ENCODE results near the gene GH1.
"Not testable (repeated sequence)": the region's sequence is repeated elsewhere in the genome, so short reads cannot be mapped to it uniquely, and the experiment has no call there.

The GH1 gene

DNA sequence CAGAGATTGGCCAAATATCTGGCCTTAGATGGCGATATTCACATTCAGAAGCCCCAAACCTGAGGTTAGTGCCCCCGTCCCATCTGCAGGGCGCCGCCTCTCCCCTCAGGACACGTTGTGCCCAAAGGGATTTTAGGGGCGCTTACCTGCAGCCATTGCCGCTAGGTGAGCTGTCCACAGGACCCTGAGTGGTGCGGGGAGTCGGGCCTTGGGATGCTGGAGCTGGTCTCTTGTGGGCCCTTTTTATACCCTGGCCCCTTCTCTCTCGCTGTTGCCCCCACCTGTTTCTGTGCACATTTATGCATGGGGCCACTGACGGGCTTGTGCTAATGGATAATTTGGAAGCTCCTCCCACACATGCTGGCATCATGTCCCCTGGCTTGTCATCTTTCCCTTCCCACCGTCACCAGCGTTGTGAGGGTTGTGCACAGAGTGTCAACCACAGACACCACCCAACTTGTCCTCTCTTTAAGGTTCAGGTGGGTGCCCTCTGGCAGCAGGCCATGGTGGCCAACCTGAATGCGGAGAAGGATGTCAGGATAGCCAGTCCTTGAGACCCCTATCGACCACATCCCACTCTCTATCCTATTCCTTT, 7.5 kb downstream of the GH1 start, which contains the start of gene CSHL1:
CSHL1 (minus strand) TSS at position 218 of the 595 bp plus-strand sequence; CDS start at position 156, 62 bp downstream.
- no peaks in the 10 kb centered on the region for H3K36me3 ChIP-seq (ENCODE audit: insufficient read depth, insufficient read length, low read length)
- TF ChIP-seq SUZ12 (IDR thresholded peaks at IDR 0.05; ENCODE audit: extremely low read depth, insufficient read depth, insufficient read length) = no peak
- TF ChIP-seq YY1 (IDR thresholded peaks at IDR 0.05; ENCODE audit: insufficient read depth, insufficient read length) = no peak
- TF ChIP-seq ZNF274 (IDR thresholded peaks at IDR 0.05; ENCODE audit: low read depth, low read length) = no peak
- no peak within 1 kb of the TSS for H3K4me3 ChIP-seq (ENCODE audit: insufficient read length, low read depth)

DNA sequence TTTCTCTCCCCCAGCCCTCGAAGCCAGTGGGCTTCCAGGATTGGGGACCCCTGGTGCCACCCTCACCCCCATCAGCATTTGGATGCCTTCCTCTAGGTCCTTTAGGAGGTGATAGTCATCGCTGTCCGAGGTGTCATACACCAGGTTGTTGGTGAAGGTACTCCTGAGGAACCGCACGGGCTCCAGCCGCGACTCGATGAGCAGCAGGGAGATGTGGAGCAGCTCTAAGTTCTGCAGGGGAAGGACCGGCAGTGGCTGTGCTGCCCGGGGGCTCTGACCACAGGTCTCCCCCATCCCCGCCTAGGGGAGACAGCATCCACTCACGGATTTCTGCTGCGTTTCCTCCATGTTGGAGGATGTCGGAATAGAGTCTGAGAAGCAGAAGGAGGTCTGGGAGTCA, 8.5 kb downstream of the GH1 start:
- Histone ChIP-seq H3K9me3 (ENCODE audit: insufficient read depth, low read length) (no peaks in the 10 kb centered on the region), H3K4me1 (ENCODE audit: insufficient read depth, insufficient read length) (peaks cover 3% of the 10 kb centered on the region), H3K9ac (ENCODE audit: insufficient read length, low read depth) (no peak overlapping the region), H3K27me3 (ENCODE audit: insufficient read depth, insufficient read length) (no peaks in the 10 kb centered on the region), H3K36me3 (ENCODE audit: insufficient read depth, insufficient read length, low read length) (no peaks in the 10 kb centered on the region), H3K4me3 (ENCODE audit: insufficient read length, low read depth) (no peak overlapping the region)
- DNase-seq (ENCODE audit: low read depth, low spot score) = no peak
- no peak for TF ChIP-seq SUZ12 (IDR thresholded peaks at IDR 0.05; ENCODE audit: extremely low read depth, insufficient read depth, insufficient read length)
- TF ChIP-seq YY1 (IDR thresholded peaks at IDR 0.05; ENCODE audit: insufficient read depth, insufficient read length) = no peak
- no peak for TF ChIP-seq ZNF274 (IDR thresholded peaks at IDR 0.05; ENCODE audit: low read depth, low read length)

More for the DNA sequence above, 7.5 kb downstream of the GH1 start, which contains the start of gene CSHL1:
- H3K9ac ChIP-seq (ENCODE audit: insufficient read length, low read depth) = no peak within 1 kb of the TSS
- peaks cover 3% of the 10 kb centered on the region for H3K4me1 ChIP-seq (ENCODE audit: insufficient read depth, insufficient read length)
- no peak for DNase-seq (ENCODE audit: low read depth, low spot score)
- no peaks in the 10 kb centered on the region for H3K9me3 ChIP-seq (ENCODE audit: insufficient read depth, low read length)
- no peaks in the 10 kb centered on the region for H3K27me3 ChIP-seq (ENCODE audit: insufficient read depth, insufficient read length)

DNA sequence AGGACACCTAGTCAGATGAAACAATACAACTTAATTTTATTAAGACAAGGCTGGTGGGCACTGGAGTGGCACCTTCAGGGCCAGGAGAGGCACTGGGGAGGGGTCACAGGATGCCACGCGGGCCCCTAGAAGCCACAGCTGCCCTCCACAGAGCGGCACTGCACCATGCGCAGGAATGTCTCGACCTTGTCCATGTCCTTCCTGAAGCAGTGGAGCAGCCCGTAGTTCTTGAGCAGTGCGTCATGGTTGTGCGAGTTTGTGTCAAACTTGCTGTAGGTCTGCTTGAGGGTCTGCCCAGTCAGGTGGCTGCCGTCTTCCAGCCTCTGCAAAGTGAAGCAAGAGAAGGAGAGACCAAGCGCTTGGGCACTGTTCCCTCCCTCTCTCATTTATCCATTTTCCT, 9.1 kb downstream of the GH1 start:
- H3K27me3 ChIP-seq (ENCODE audit: insufficient read depth, insufficient read length); H3K9ac ChIP-seq (ENCODE audit: insufficient read length, low read depth); DNase-seq (ENCODE audit: low read depth, low spot score); H3K4me1 ChIP-seq (ENCODE audit: insufficient read depth, insufficient read length); H3K36me3 ChIP-seq (ENCODE audit: insufficient read depth, insufficient read length, low read length); H3K4me3 ChIP-seq (ENCODE audit: insufficient read length, low read depth); H3K9me3 ChIP-seq (ENCODE audit: insufficient read depth, low read length): not testable (repeated sequence)

DNA sequence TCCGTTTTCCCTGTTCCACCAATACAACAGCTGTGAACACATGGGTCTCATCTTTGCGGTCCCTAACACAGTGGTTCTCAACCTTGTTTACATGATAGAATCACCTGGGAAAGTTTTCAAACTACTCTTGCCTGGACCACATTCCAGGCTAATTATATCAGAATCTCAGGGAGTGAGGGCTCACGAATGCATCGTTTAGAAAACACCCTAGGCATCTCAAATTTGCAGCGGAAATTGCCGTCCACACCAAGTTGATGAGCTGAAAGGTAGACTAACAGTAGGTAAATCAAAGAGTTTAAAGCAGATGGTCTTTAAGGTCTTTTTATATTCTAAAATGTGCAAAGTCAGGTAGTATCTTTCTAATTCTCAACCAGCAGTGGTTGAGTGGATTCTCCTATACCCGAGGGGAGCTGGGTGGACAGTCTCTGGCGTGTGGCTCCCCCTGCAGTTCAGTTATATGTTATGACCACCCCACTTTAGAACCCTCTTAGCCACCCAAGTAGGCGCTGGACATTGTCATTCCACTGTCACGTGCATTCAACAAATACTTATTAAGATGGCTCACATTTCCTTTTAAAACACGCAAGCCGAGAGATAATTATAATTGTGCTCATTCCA, 11.4 kb downstream of the GH1 start:
- H3K9ac ChIP-seq (ENCODE audit: insufficient read length, low read depth); H3K4me1 ChIP-seq (ENCODE audit: insufficient read depth, insufficient read length); DNase-seq (ENCODE audit: low read depth, low spot score); H3K27me3 ChIP-seq (ENCODE audit: insufficient read depth, insufficient read length); H3K36me3 ChIP-seq (ENCODE audit: insufficient read depth, insufficient read length, low read length); H3K4me3 ChIP-seq (ENCODE audit: insufficient read length, low read depth); H3K9me3 ChIP-seq (ENCODE audit: insufficient read depth, low read length): not testable (repeated sequence)

DNA sequence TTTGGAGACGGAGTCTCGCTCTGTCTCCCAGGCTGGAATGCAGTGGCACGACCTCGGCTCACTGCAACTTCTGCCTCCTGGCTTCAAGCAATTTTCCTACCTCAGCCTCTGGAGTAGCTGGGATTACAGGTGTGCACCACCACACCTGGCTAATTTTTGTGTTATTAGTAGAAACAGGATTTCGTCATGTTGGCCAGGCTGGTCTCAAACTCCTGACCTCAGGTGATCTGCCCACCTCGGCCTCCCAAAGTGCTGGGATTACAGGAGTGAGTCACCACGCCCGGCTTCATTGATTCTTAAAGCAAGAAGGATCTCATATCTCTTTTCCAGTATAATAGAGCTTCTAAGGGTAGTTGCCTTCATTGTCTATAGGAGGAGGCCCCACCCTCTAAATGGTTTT, 13.8 kb downstream of the GH1 start:
- H3K27me3 ChIP-seq (ENCODE audit: insufficient read depth, insufficient read length); H3K9ac ChIP-seq (ENCODE audit: insufficient read length, low read depth); DNase-seq (ENCODE audit: low read depth, low spot score); H3K36me3 ChIP-seq (ENCODE audit: insufficient read depth, insufficient read length, low read length); H3K4me1 ChIP-seq (ENCODE audit: insufficient read depth, insufficient read length); H3K9me3 ChIP-seq (ENCODE audit: insufficient read depth, low read length); H3K4me3 ChIP-seq (ENCODE audit: insufficient read length, low read depth): not testable (repeated sequence)

DNA sequence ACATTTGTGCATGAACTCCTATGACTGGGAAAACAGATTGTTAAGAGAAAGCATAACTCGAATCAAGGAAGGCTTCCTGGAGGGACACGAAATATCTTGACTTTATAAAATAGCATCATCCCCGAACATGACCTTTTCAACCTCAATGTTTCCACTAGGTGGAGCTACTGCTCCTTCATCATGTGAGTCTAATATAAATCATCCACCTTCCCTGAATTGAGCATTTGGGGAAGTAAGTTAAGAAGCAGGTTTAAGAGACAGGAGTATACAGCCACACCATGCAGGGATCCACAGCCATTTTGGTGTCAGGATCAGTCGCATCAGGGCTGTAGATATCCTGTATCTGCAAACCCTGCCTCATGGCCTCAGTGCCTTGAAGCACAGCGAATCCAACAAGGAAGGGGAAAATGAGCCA, 14.8 kb downstream of the GH1 start:
- not testable (repeated sequence) for H3K4me3 ChIP-seq (ENCODE audit: insufficient read length, low read depth); H3K9ac ChIP-seq (ENCODE audit: insufficient read length, low read depth); H3K36me3 ChIP-seq (ENCODE audit: insufficient read depth, insufficient read length, low read length); H3K4me1 ChIP-seq (ENCODE audit: insufficient read depth, insufficient read length); DNase-seq (ENCODE audit: low read depth, low spot score); H3K27me3 ChIP-seq (ENCODE audit: insufficient read depth, insufficient read length); H3K9me3 ChIP-seq (ENCODE audit: insufficient read depth, low read length)

DNA sequence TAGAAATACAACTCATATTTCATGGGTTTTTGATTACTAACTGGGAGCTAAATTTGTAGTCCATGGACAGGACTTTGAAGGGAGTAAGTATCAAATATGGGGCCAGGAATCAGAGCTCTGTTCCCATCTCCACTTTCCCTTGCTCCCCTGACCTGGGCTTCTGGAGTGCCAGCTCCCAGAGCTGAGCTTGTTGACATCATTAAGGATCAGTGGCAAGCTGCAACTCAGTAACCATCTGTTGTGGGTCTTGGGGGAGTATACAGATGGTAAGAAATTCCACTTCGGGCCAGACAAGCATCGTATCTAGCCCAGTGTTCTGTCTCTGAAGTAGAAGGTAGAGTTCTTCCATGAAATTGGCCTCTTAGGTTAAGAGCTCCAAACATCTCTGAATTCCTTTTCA, 16.7 kb downstream of the GH1 start:
- not testable (repeated sequence) for H3K36me3 ChIP-seq (ENCODE audit: insufficient read depth, insufficient read length, low read length); H3K9ac ChIP-seq (ENCODE audit: insufficient read length, low read depth); H3K9me3 ChIP-seq (ENCODE audit: insufficient read depth, low read length); H3K4me1 ChIP-seq (ENCODE audit: insufficient read depth, insufficient read length); H3K27me3 ChIP-seq (ENCODE audit: insufficient read depth, insufficient read length); H3K4me3 ChIP-seq (ENCODE audit: insufficient read length, low read depth); DNase-seq (ENCODE audit: low read depth, low spot score)

DNA sequence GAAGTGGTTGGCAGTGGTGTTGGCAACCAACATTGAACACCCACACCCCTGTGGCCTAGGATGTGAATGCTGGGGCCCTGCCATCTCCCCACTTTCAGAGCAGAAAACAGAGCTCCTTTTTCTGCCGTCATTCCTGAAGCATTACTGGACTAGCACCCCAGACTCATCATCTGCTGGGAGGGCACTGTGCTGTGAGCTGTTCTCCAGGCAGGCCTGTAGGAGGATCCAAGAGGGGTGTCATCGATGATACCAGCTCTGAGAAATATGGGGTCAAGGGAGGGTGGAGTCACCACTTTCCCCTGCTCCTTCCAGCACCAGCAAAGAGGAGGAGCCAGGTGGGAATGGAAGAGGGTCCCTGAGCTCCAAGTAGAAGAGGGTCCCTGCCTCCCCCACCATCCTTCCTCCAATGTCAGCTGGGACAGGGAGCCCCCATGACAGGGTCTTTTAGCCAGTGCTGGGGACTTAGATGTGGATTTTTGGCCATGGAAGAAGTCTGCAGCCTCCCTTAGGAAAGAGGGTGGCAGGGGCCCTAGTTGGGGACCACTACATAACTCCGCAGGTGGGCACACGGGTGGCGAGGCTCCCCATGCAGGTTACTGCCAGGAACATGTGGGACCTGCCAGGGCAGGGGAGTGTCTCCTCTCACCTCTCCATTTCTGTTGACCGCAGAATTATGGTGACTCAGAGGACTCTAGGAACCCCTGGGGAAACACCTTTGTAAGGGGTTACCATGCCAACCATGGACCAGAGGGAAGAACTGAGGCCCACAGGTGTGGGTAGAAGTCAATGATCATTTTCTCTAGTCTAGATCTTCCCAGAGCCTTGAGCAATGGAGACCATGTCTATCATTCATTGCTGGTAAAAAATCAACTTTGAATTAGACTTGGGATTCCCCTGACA, 19.5 kb downstream of the GH1 start:
- not testable (repeated sequence) for H3K4me3 ChIP-seq (ENCODE audit: insufficient read length, low read depth); H3K4me1 ChIP-seq (ENCODE audit: insufficient read depth, insufficient read length); H3K9ac ChIP-seq (ENCODE audit: insufficient read length, low read depth); H3K9me3 ChIP-seq (ENCODE audit: insufficient read depth, low read length); H3K27me3 ChIP-seq (ENCODE audit: insufficient read depth, insufficient read length); H3K36me3 ChIP-seq (ENCODE audit: insufficient read depth, insufficient read length, low read length); DNase-seq (ENCODE audit: low read depth, low spot score)

DNA sequence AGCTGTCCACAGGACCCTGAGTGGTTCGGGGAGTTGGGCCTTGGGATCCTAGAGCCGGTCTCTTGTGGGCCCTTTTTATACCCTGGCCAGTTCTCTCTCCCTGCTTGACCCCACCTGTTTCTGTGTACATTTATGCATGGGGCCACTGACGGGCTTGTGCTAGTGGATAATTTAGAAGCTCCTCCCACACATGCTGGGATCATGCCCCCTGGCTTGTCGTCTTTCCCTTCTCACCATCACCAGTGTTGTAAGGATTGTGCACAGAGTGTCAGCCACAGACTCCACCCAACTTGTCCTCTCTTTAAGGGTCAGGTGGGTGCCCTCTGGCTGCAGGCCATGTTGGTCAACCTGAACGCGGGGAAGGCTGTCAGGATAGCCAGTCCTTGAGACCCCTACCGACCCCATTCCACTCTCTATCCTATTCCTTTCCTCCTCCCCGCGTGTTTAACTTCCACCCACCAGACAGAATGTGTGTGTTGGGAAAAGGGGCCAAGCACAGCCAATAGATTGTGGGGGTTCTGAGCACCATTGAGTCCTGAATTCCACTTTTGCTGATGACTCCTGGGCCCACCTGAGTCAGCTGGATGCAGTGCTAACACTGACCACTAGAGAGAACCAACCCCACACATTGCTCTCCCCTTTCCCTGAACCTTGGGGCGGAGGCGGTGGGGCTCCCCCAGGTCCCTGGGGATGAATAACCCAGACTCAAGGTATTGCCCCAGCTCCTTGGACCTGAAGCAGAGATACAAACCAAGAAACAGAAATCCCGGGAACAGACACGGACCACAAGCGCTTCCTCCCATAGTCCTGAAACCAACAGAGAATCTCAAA, 21.9 kb downstream of the GH1 start, which contains the start of gene CSH1:
CSH1 (minus strand) TSS at position 51 of the 831 bp plus-strand sequence. CDS start 63 bp downstream, outside the sequence.
- not testable (repeated sequence) for DNase-seq (ENCODE audit: low read depth, low spot score); H3K9ac ChIP-seq (ENCODE audit: insufficient read length, low read depth); H3K9me3 ChIP-seq (ENCODE audit: insufficient read depth, low read length); H3K27me3 ChIP-seq (ENCODE audit: insufficient read depth, insufficient read length); H3K4me3 ChIP-seq (ENCODE audit: insufficient read length, low read depth); H3K4me1 ChIP-seq (ENCODE audit: insufficient read depth, insufficient read length); H3K36me3 ChIP-seq (ENCODE audit: insufficient read depth, insufficient read length, low read length)

DNA sequence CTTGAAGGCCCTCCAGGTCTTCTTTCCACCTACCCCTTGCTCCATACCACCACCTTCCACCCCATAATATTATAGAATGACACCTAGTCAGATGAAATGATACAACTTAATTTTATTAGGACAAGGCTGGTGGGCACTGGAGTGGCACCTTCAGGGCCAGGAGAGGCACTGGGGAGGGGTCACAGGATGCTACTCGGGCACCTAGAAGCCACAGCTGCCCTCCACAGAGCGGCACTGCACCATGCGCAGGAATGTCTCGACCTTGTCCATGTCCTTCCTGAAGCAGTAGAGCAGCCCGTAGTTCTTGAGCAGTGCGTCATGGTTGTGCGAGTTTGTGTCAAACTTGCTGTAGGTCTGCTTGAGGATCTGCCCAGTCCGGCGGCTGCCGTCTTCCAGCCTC, 23.8 kb downstream of the GH1 start:
- not testable (repeated sequence) for H3K27me3 ChIP-seq (ENCODE audit: insufficient read depth, insufficient read length); H3K4me1 ChIP-seq (ENCODE audit: insufficient read depth, insufficient read length); H3K4me3 ChIP-seq (ENCODE audit: insufficient read length, low read depth); H3K9ac ChIP-seq (ENCODE audit: insufficient read length, low read depth); H3K36me3 ChIP-seq (ENCODE audit: insufficient read depth, insufficient read length, low read length); DNase-seq (ENCODE audit: low read depth, low spot score); H3K9me3 ChIP-seq (ENCODE audit: insufficient read depth, low read length)
